HG02938 (cell line): ENCODE data around the gene SSTR4.

Experiments used
- ATAC-seq: cut with Tn5 transposase; IDR thresholded peaks from one replicate; pipeline ENCODE4 v1.9.1; 2021; ENCODE audit warnings: mild to moderate bottlenecking, moderate library complexity; ENCODE audit not compliant: unreplicated experiment

Gene SSTR4

GRCh38 chr20:23039885-23040508 lies 4.9 kb downstream of the SSTR4 start:
- ATAC-seq: no peak

- ATAC-seq: no peak
Observed at GRCh38 chr20:23042270-23042669, 7.2 kb downstream of the SSTR4 start.

- no peak for ATAC-seq
Observed at GRCh38 chr20:23043376-23043775, 8.3 kb downstream of the SSTR4 start.

- ATAC-seq: no peak
Observed at GRCh38 chr20:23046431-23046830, 11.3 kb downstream of the SSTR4 start.

GRCh38 chr20:23047001-23047737 lies 12.1 kb downstream of the SSTR4 start:
- ATAC-seq: no peak

- no peak for ATAC-seq
Observed at GRCh38 chr20:23047738-23048214, 12.7 kb downstream of the SSTR4 start.

GRCh38 chr20:23048283-23049200 lies 13.4 kb downstream of the SSTR4 start:
- ATAC-seq: no peak

- ATAC-seq: no peak
Observed at GRCh38 chr20:23049201-23050075, 14.3 kb downstream of the SSTR4 start, which contains the start of gene THBD. THBD (minus strand) TSS chr20:23049672; CDS start chr20:23049504, 168 bp downstream.

- no peak for ATAC-seq
Observed at GRCh38 chr20:23050076-23050838, 15.1 kb downstream of the SSTR4 start.

- ATAC-seq: no peak
Observed at GRCh38 chr20:23050847-23051627, 15.9 kb downstream of the SSTR4 start.

GRCh38 chr20:23052904-23053303 lies 17.8 kb downstream of the SSTR4 start:
- no peak for ATAC-seq

- ATAC-seq: no peak
Observed at GRCh38 chr20:23058240-23058639, 23.1 kb downstream of the SSTR4 start.

- no peak for ATAC-seq
Observed at GRCh38 chr20:23059001-23059400, 23.9 kb downstream of the SSTR4 start.

GRCh38 chr20:23059846-23060245 lies 24.7 kb downstream of the SSTR4 start:
- no peak for ATAC-seq

- ATAC-seq: no peak
Observed at GRCh38 chr20:23060629-23061028, 25.5 kb downstream of the SSTR4 start.

- no peak for ATAC-seq
Observed at GRCh38 chr20:23061262-23061661, 26.1 kb downstream of the SSTR4 start.

- ATAC-seq: no peak
Observed at GRCh38 chr20:23061734-23062561, 26.8 kb downstream of the SSTR4 start.

GRCh38 chr20:23062632-23063031 lies 27.5 kb downstream of the SSTR4 start:
- ATAC-seq: no peak
